BLaER1 treated with 17β-estradiol and CSF1 and Interleukin-3, amounts not matched to agents 10 nM and 100 nM (cell line): ENCODE measurements around the gene WASF3.

Experiments used
- H3K27ac ChIP-seq, 11 experiments: shearing (Covaris generic); formaldehyde crosslinking; 2 replicates each; pipeline ENCODE4 v1.8.1; 2022
- H3K27me3 ChIP-seq, 11 experiments: shearing (Covaris generic); formaldehyde crosslinking; 2 replicates each; pipeline ENCODE4 v1.8.1; 2022
- H3K36me3 ChIP-seq, 11 experiments: shearing (Covaris generic); formaldehyde crosslinking; 2 replicates each; pipeline ENCODE4 v1.8.1; 2022
- H3K4me1 ChIP-seq, 10 experiments: shearing (Covaris generic); formaldehyde crosslinking; 2 replicates each; pipeline ENCODE4 v1.8.1; 2022
- H3K4me2 ChIP-seq, 11 experiments: shearing (Covaris generic); formaldehyde crosslinking; 2 replicates each; pipeline ENCODE4 v1.8.1; 2022
- H3K4me3 ChIP-seq, 10 experiments: shearing (Covaris generic); formaldehyde crosslinking; 2 replicates each; pipeline ENCODE4 v1.8.1; 2022
- H3K9ac ChIP-seq, 11 experiments: shearing (Covaris generic); formaldehyde crosslinking; 2 replicates each; pipeline ENCODE4 v1.8.1; 2022
- H3K9me3 ChIP-seq, 11 experiments: shearing (Covaris generic); formaldehyde crosslinking; replicated peaks in 1 of 11; 2 replicates each; pipeline ENCODE4 v1.8.1; 2022
- H4K20me1 ChIP-seq, 11 experiments: shearing (Covaris generic); formaldehyde crosslinking; 2 replicates each; pipeline ENCODE4 v1.8.1; 2022
- Cebpa-rat ChIP-seq, 11 experiments: shearing (Covaris generic); IDR thresholded peaks; 2 replicates each; pipeline ENCODE4 v1.8.1; 2022

The WASF3 gene

GRCh38 chr13:26571518-26571917 lies 14.0 kb downstream of the WASF3 start:
- H3K4me1 ChIP-seq = no peaks in the 10 kb centered on the region
- H4K20me1 ChIP-seq = no peaks in the 10 kb centered on the region
- no peaks in the 10 kb centered on the region for H3K36me3 ChIP-seq
- no peaks in the 10 kb centered on the region for H3K9me3 ChIP-seq
- H3K4me3 ChIP-seq = no peak overlapping the region
- no peaks in the 10 kb centered on the region for H3K27me3 ChIP-seq
- no peak overlapping the region for H3K4me2 ChIP-seq
- H3K27ac ChIP-seq = no peak overlapping the region
- no peak for TF ChIP-seq Cebpa-rat (IDR thresholded peaks at IDR 0.05)
- H3K9ac ChIP-seq = no peak overlapping the region

DNA sequence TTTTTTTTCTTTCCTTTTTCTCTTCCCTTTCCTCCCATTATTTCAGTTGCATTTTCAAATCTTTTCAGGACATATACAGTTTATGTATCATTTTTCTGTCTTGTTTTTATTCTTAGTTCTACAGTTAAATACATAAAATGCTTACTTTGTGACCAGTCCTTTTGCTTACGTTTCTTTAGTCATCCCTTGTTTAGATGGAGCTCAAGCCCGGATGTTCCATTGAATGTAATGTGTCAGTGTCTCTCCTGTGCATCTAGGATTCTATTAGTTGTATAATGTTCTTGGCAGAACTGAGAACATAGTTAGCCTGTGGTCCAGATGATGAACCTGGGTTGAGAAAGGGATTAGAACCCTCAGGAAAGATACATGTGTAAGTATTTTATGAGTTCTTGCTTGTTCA lies 17.8 kb downstream of the WASF3 start:
- no peak overlapping the region for H3K4me2 ChIP-seq
- no peak overlapping the region for H3K27ac ChIP-seq
- H3K9me3 ChIP-seq = peaks cover 10 to 19% (median 13%) of the 10 kb centered on the region in 11 experiments; a peak in 16 of 22 replicates
- H4K20me1 ChIP-seq = no peaks in the 10 kb centered on the region
- no peak overlapping the region for H3K4me3 ChIP-seq
- H3K9ac ChIP-seq = no peak overlapping the region
- no peak for TF ChIP-seq Cebpa-rat (IDR thresholded peaks at IDR 0.05)
- no peaks in the 10 kb centered on the region for H3K27me3 ChIP-seq
- H3K36me3 ChIP-seq = no peaks in the 10 kb centered on the region
- H3K4me1 ChIP-seq = no peaks in the 10 kb centered on the region

DNA sequence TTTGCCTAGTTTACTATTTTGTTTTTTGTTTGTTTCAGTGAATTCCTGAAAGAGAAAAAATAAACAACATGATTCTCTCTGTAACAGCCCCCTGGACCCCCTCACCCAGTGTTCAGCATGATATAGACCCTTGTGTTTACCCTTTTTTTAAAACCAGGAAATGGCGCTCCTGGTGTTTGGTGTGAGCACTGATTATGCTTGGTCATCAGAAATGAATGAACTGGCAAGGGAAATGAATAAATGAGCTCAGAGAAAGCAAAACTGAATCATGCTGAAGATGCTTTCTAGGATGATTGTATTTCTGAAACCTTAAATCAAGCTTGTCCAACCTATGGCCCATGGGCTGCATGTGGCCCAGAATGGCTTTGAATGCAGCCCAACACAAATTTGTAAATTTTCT lies 22.1 kb downstream of the WASF3 start:
- no peak for TF ChIP-seq Cebpa-rat (IDR thresholded peaks at IDR 0.05)
- no peak overlapping the region for H3K27ac ChIP-seq
- H3K9me3 ChIP-seq = peaks cover 10 to 19% (median 13%) of the 10 kb centered on the region in 11 experiments; a peak in 16 of 22 replicates
- no peak overlapping the region for H3K9ac ChIP-seq
- no peak overlapping the region for H3K4me2 ChIP-seq
- H4K20me1 ChIP-seq = no peaks in the 10 kb centered on the region
- no peaks in the 10 kb centered on the region for H3K4me1 ChIP-seq
- no peaks in the 10 kb centered on the region for H3K27me3 ChIP-seq
- H3K36me3 ChIP-seq = no peaks in the 10 kb centered on the region
- no peak overlapping the region for H3K4me3 ChIP-seq

DNA sequence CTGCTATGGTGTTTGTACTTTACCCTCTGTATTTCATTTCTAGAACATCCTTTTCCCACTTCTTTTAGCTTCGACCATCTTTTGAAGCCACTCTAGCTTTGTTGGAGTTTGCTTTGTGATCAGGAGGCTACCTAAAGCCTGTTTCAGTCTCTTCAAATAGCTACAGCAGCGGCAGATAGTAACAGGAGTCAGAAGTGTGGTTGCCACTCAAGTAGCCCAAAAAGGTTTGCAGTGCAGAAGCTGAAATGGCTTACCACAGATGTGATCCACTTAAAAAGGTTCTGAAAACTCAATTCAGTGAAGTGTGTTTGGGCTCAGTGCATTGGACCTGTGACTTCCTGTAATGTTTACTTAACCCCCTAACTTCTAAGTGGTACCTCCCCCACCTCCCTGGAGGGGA lies 26.2 kb downstream of the WASF3 start:
- Histone ChIP-seq H3K9me3 (peaks cover 4 to 11% (median 7%) of the 10 kb centered on the region in 11 experiments; a peak in 13 of 22 replicates), H3K4me3 (no peak overlapping the region), H3K4me1 (no peaks in the 10 kb centered on the region), H3K4me2 (no peak overlapping the region), H3K9ac (no peak overlapping the region), H3K27me3 (no peaks in the 10 kb centered on the region; a peak in 1 of 22 replicates), H4K20me1 (no peaks in the 10 kb centered on the region), H3K36me3 (no peaks in the 10 kb centered on the region), H3K27ac (no peak overlapping the region)
- no peak for TF ChIP-seq Cebpa-rat (IDR thresholded peaks at IDR 0.05)

DNA sequence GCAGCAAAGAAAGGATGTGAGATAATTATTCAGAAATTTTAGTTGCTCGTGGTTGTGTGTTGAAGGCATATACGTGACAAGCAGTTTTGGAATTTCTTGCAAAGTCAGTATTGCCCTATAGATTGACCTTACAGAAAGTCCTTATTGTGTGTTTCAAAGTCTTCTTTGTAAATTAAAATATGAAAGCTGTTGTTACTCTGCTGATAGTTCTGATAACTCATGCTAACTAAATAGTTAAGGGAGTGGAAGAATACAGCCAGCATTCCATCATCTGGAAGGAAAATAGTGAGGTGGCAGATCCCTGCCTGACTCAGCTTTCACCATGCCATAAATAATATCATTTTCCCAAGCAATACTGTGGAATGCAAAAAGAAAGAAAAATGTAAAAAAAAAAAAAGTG lies 27.2 kb downstream of the WASF3 start:
- Histone ChIP-seq H3K9ac (no peak overlapping the region), H3K27ac (no peak overlapping the region), H3K4me1 (peaks cover 0 to 3% (median 0%) of the 10 kb centered on the region in 10 experiments; a peak in 4 of 20 replicates), H4K20me1 (no peaks in the 10 kb centered on the region), H3K27me3 (no peaks in the 10 kb centered on the region; a peak in 1 of 22 replicates), H3K9me3 (peaks cover 0 to 2% (median 0%) of the 10 kb centered on the region in 11 experiments; a peak in 2 of 22 replicates), H3K4me2 (no peak overlapping the region), H3K36me3 (no peaks in the 10 kb centered on the region), H3K4me3 (no peak overlapping the region)
- TF ChIP-seq Cebpa-rat (IDR thresholded peaks at IDR 0.05) = no peak

- H4K20me1 ChIP-seq = no peaks in the 10 kb centered on the region
- no peaks in the 10 kb centered on the region for H3K9me3 ChIP-seq
- H3K9ac ChIP-seq = no peak overlapping the region
- TF ChIP-seq Cebpa-rat (IDR thresholded peaks at IDR 0.05) = no peak
- no peaks in the 10 kb centered on the region for H3K36me3 ChIP-seq
- peaks cover 0 to 6% (median 0%) of the 10 kb centered on the region in 10 experiments; a peak in 4 of 20 replicates for H3K4me1 ChIP-seq
- no peak overlapping the region for H3K4me2 ChIP-seq
- H3K27me3 ChIP-seq = no peaks in the 10 kb centered on the region; a peak in 1 of 22 replicates
- H3K4me3 ChIP-seq = no peak overlapping the region
- no peak overlapping the region for H3K27ac ChIP-seq
Measured at GRCh38 chr13:26585136-26585535, 27.7 kb downstream of the WASF3 start.

GRCh38 chr13:26587251-26587650 lies 29.8 kb downstream of the WASF3 start:
- Histone ChIP-seq H4K20me1 (no peaks in the 10 kb centered on the region; a peak in 1 of 22 replicates), H3K4me3 (no peak overlapping the region), H3K36me3 (no peaks in the 10 kb centered on the region), H3K9ac (no peak overlapping the region), H3K27ac (no peak overlapping the region), H3K9me3 (no peaks in the 10 kb centered on the region), H3K4me1 (peaks cover 0 to 6% (median 0%) of the 10 kb centered on the region in 10 experiments; a peak in 4 of 20 replicates), H3K27me3 (no peaks in the 10 kb centered on the region; a peak in 1 of 22 replicates), H3K4me2 (no peak overlapping the region)
- TF ChIP-seq Cebpa-rat (IDR thresholded peaks at IDR 0.05) = no peak

- H3K9me3 ChIP-seq = no peaks in the 10 kb centered on the region
- H3K27ac ChIP-seq = no peak overlapping the region
- H3K36me3 ChIP-seq = no peaks in the 10 kb centered on the region
- no peaks in the 10 kb centered on the region; a peak in 1 of 22 replicates for H3K27me3 ChIP-seq
- no peak overlapping the region for H3K9ac ChIP-seq
- TF ChIP-seq Cebpa-rat (IDR thresholded peaks at IDR 0.05) = no peak
- H4K20me1 ChIP-seq = no peaks in the 10 kb centered on the region; a peak in 1 of 22 replicates
- no peak overlapping the region for H3K4me2 ChIP-seq
- H3K4me1 ChIP-seq = peaks cover 0 to 6% (median 0%) of the 10 kb centered on the region in 10 experiments; a peak in 4 of 20 replicates
- no peak overlapping the region for H3K4me3 ChIP-seq
Measured at GRCh38 chr13:26589226-26589625, 31.7 kb downstream of the WASF3 start.

GRCh38 chr13:26589754-26590153 lies 32.3 kb downstream of the WASF3 start:
- Histone ChIP-seq H3K27ac (no peak overlapping the region), H4K20me1 (no peaks in the 10 kb centered on the region; a peak in 1 of 22 replicates), H3K4me1 (peaks cover 0 to 6% (median 0%) of the 10 kb centered on the region in 10 experiments; a peak in 4 of 20 replicates), H3K27me3 (no peaks in the 10 kb centered on the region; a peak in 1 of 22 replicates), H3K9ac (no peak overlapping the region), H3K4me2 (no peak overlapping the region; a peak in 1 of 22 replicates), H3K36me3 (no peaks in the 10 kb centered on the region), H3K4me3 (no peak overlapping the region), H3K9me3 (no peaks in the 10 kb centered on the region)
- TF ChIP-seq Cebpa-rat (IDR thresholded peaks at IDR 0.05) = no peak

DNA sequence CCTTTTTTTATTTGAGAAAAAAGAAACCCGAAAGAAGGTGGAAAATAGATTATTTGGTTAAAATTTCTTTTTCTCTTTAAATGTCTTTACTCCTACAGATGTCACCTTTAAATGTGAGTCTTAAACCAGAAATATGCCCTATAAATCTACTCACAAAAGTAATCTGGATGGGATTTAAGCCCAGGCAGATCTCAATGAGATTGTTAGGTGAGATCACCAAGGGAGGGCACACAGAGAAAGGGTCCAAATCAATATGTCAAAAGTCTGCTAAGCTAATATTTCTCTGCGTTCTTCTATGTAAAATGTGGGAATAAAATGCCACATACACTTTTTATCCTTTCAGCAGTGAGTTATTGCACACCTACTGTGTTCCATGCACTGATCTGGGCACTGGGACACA lies 32.9 kb downstream of the WASF3 start:
- Histone ChIP-seq H3K4me1 (peaks cover 0 to 6% (median 0%) of the 10 kb centered on the region in 10 experiments; a peak in 4 of 20 replicates), H3K9me3 (no peaks in the 10 kb centered on the region), H3K9ac (no peak overlapping the region), H4K20me1 (no peaks in the 10 kb centered on the region; a peak in 1 of 22 replicates), H3K4me3 (no peak overlapping the region), H3K36me3 (no peaks in the 10 kb centered on the region), H3K27ac (no peak overlapping the region), H3K4me2 (no peak overlapping the region), H3K27me3 (no peaks in the 10 kb centered on the region; a peak in 1 of 22 replicates)
- TF ChIP-seq Cebpa-rat (IDR thresholded peaks at IDR 0.05) = no peak
